ENCODE results near the gene DTD2.

DNA sequence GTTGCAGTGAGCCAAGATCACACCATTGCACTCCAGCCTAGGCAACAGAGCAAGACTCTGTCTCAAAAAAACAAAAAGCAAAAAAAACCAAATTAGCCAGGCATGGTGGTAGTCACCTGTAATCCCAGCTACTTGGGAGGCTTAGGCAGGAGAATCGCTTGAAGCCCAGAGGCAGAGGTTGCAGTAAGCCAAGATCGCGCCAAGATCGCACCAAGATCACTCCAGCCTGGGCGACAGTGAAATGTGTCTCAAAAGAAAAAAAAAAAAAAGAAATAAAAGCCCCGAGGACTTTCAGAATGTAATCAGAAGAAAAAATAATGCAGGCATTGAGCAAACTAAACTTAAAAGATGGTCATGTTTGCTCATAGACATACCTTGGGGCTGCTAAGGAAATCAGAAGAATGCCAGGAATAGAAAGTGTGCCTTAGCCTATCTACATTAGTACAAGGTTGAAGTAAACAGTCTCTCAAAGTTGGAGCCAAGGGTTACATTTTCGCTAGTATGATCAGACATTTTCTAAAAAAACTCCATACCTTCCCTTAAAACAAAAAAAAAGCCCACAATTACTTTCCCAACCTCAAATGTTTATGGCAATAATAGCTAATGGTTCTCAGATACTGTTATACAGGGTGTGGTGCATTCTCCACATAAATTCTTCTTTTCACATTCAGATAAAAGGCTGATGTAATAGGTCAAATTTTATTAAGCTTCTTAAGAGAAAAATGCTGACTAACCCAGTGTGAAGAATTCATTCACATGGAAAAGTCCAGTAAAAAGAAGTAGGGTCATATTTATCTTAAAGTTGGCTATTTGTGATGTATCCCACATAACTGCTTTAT is 15.8 kb downstream of the DTD2 start:
- TF ChIP-seq, protein P1, sequence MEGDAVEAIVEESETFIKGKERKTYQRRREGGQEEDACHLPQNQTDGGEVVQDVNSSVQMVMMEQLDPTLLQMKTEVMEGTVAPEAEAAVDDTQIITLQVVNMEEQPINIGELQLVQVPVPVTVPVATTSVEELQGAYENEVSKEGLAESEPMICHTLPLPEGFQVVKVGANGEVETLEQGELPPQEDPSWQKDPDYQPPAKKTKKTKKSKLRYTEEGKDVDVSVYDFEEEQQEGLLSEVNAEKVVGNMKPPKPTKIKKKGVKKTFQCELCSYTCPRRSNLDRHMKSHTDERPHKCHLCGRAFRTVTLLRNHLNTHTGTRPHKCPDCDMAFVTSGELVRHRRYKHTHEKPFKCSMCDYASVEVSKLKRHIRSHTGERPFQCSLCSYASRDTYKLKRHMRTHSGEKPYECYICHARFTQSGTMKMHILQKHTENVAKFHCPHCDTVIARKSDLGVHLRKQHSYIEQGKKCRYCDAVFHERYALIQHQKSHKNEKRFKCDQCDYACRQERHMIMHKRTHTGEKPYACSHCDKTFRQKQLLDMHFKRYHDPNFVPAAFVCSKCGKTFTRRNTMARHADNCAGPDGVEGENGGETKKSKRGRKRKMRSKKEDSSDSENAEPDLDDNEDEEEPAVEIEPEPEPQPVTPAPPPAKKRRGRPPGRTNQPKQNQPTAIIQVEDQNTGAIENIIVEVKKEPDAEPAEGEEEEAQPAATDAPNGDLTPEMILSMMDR (conservative IDR thresholded peaks at IDR 0.05; ENCODE audit: low read depth, low read length), result no peak
- no peak for TF ChIP-seq EZH2 (IDR thresholded peaks at IDR 0.05; ENCODE audit: low read length, unreplicated experiment)
